Stimulated activated CD4-positive, alpha-beta T cell treated with anti-CD3 and anti-CD28 coated beads, TNF-alpha, amount 100 ng/mL, for 4 hours (primary cell): ENCODE data around the gene HDAC2.

Experiments
- DNase-seq, 3 experiments: peaks; one replicate each; pipeline ENCODE4 v3.0.0-alpha.2; 2020; ENCODE audit warnings: low read depth in 3 of 3

Gene HDAC2

GRCh38 chr6:113909224-113909856 is 61.6 kb downstream of the HDAC2 start:
- DNase-seq: no peak

GRCh38 chr6:113908801-113909200 is 62.1 kb downstream of the HDAC2 start:
- no peak for DNase-seq

- no peak for DNase-seq
These were observed 63.7 kb downstream of the HDAC2 start for GRCh38 chr6:113907102-113907815.

- DNase-seq: no peak
These were observed 67.2 kb downstream of the HDAC2 start for GRCh38 chr6:113903666-113904330.

- no peak for DNase-seq
These were observed 69.5 kb downstream of the HDAC2 start for GRCh38 chr6:113901482-113901881.

GRCh38 chr6:113894712-113895674 is 76.0 kb downstream of the HDAC2 start:
- DNase-seq: no peak

- DNase-seq: no peak
These were observed 77.1 kb downstream of the HDAC2 start for GRCh38 chr6:113893866-113894265.

GRCh38 chr6:113893451-113893850 is 77.5 kb downstream of the HDAC2 start:
- DNase-seq: no peak

GRCh38 chr6:113888956-113889630 is 81.9 kb downstream of the HDAC2 start:
- DNase-seq: no peak

GRCh38 chr6:113888493-113888892 is 82.5 kb downstream of the HDAC2 start:
- DNase-seq: no peak

GRCh38 chr6:113886512-113886911 is 84.4 kb downstream of the HDAC2 start:
- no peak for DNase-seq

GRCh38 chr6:113884011-113884410 is 86.9 kb downstream of the HDAC2 start:
- DNase-seq: no peak
